HG03060 (cell line): ENCODE measurements around the gene MRPL18.

ENCODE experiments used
- ATAC-seq: cut with Tn5 transposase; IDR thresholded peaks from one replicate; pipeline ENCODE4 v1.9.1; 2021; ENCODE audit warnings: low read depth, moderate number of reproducible peaks; ENCODE audit not compliant: unreplicated experiment

The MRPL18 gene

DNA sequence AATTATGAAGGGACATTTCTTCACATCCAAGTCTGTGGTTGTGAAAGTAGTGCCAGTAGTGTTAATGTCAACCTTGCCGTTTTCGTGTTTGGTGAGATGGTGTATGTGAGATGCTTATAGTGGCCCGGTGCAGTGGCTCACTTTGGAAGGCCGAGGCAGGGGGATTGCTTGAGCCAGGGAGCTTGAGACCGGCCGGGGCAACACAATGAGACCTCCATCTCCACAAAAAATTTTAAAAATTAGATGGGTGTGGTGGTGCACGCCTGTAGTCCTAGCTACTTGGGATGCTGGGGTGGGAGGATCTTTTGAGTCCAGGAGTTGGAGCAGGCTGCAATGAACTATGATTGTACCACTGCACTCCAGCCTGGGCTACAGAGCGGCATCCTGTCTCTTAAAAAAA lies 47.2 kb downstream of the MRPL18 start:
- no peak for ATAC-seq

DNA sequence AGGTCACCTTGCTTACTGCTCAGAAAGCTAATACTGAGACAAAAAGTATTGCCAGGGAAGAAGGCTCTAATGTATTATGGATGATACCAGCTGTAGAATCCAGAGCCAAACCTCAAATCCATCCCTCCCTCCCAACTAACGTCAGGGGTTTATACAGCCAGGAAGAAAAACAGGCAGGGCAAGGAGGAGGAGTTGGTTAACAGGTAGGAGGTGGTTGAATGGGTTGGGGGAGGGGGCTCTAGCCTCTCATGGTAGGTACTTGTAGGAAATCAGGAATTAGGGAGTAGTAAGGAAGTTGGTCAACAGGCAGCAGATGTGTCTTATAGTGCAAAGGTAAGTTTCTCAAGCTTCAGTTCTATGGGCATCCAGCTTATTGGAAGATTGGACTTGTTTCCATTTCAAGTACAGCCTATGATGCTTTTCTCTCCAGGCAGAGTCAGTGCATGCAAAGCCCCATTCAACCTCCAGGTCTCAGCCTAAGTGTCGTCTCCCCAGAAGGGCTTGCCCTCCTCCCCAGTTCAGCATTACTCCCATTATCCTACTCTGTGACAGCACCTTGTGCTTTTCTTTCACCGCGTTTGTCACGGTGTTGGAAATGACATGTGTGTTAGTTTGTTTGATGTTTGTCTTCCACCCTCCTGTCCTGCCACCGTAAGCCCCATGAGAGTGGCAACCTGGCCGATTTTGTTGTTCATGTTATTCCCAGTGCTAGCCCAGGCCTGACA lies 47.9 kb downstream of the MRPL18 start:
- ATAC-seq: no peak

DNA sequence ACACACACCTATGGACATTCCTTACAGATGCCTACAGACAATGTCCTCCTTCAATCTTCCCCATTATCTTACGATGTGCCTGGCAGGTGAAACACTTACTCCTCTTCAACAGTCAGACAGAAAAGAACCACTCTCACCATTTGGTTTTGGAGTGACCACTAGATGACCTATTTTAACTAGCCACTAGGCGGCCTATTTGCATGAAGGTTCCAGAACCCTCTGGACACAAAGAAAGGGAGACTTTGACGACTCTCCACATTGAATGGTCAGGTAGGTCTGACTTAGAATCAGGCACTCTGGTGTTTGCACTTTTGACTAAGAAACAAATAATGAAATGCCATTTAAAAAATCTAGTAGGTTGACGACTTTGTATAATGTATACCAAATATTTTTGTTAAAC lies 51.8 kb downstream of the MRPL18 start:
- ATAC-seq: no peak

GRCh38 chr6:159844737-159845645 lies 54.7 kb downstream of the MRPL18 start:
- ATAC-seq: no peak
